Glomerular endothelial cell (primary cell): ENCODE data around the gene XRCC3. TPM values are rescaled to one million over a fixed set of nuclear protein-coding genes. Genes with fewer than 3 reads are reported as not detected.

Experiments used
- DNase-seq: peaks from one replicate; pipeline ENCODE4 v3.0.0-alpha.2; 2011; ENCODE audit warnings: low read depth, low spot score; ENCODE audit errors: extremely low read depth
- total RNA-seq: library from RNA; depleted of rRNA; stranded (reverse); fragments of >200 nt; gene quantifications from 2 replicates; pipeline ENCODE4 v1.2.3, GENCODE V29; 2015

XRCC3 gene
- total RNA-seq, 1 donor from 2014 or later: 15.5 TPM

DNA sequence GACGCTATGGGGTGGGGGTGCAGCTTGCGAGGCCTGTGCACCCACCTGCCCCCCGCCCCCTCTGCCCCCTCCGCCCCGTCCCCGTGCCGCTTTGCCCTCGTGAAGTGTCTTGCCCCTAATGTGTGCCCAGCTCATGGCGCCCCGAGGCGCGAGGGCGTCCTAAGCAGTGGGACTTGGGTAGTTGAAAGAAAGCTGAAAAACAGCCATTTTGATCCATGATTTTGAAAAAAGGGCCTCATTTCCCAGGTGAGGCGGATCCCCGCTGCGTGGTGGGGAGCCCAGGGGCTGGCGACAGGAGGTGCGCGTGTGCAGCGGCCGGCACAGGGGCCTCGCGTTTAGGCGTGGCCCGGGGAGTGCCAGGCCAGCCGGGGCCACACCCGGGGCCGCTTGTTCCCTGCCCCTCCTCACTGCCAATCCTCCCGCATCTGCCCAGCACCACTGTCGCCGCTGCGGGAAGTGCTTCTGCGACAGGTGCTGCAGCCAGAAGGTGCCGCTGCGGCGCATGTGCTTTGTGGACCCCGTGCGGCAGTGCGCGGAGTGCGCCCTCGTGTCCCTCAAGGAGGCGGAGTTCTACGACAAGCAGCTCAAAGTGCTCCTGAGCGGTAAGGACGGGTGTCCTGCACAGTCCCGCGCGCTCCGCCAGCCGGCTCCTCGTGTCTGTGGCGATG lies 12.2 kb upstream of the XRCC3 start:
- no peak for DNase-seq

DNA sequence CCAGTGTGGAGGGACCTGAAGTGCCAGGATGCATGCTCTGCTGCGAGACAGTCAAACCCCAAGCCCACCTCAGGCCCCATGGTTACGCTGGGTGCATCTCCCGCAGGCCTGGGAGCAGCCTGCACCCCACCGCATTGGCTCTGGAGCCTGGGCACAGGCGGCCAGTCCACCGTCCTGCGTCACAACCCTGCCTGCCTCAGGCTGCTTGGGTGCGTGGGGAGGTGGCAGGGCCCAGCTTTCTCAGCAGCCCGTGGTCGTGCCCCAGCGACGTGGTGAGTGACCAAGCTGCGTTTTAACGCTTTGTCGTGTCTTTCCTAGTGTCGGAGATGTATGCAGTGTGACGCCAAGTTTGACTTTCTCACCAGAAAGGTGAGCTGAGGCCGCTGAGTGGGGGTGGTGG lies 11.2 kb upstream of the XRCC3 start:
- no peak for DNase-seq

DNA sequence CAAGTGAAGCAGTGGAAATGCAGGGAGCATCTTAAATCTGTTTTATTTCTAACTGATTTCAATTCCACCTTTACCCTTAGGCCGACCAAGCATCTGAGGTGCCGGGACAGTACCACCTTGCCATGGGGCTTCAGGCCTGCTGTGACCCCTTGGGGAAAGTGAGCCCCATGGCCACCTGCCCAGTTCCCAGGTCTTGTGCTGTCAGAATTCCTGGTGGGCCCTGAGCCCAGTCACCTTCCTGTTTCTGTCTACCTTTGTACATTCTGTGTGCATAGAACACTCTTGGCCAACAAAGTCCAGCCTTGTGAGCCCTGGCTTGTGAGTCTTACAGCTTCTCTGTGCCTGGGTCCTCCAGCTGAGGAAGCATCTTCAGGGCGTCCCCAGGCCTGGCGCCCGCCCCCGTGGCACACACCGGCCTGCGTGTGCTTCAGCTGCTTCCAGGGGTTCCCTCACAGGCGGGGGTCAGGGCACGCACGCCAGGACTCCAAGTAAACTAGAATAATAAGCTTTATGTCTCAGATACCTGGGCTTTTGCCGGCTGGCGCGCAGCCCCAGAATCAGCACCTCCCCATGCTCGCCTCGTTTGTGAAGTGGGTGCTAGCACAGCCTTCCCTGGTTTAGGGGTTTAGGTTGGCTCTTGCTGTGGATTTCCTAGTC lies 10.6 kb upstream of the XRCC3 start:
- DNase-seq: no peak

DNA sequence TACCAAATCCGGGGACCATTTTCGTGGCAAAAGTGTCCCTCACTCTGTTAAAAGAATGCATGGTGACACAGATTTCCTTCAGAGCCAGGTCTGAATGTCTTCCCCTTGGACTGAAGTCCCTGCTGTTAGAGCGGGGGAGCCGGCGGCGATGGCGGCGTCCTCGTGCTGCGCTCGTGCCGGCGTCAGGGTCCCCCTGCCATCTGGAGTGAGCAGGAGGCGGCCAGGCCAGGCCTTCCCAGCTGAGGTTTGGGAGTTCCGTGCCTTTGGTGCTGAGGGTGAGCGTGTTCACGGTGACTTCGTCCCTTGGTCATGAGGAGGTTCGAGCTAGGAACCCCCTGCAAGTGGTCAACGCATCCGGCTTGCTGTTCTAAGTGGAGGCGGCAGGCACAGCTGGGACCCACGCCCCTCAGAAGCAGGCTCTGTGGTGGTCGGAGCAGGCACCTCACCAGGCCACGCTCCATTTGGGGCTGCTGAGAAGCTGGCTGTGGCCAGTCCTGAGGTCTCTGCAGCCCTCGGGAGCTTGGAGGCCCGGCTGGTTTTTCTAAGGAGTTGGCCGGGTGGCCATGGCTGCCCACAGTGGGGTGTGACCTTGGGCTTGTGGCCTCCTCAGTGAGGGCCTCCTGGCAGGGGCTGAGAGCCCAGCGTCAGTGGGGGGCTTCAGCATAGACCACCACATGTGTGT lies 9.9 kb upstream of the XRCC3 start:
- no peak for DNase-seq

DNA sequence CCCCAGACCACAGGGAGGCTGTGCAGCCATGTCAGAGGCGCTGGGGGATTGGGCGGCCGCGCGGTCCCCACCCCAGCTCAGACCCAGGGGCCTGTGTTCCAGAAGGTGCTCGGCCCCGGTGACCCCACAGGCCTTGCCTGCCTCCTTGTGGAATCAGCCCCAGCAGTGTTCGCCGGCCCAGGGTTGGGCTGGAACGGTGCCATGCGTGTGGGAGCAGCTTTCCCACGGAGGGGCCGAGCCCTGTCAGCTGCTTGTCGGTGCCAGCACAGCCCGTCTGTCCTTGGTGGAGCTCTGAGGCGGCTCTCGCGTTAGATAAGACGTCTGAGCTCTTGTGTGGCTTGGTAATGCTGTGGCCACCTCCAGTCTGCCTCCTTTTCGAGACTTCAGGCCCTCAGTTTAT lies 8.9 kb upstream of the XRCC3 start:
- DNase-seq: no peak

DNA sequence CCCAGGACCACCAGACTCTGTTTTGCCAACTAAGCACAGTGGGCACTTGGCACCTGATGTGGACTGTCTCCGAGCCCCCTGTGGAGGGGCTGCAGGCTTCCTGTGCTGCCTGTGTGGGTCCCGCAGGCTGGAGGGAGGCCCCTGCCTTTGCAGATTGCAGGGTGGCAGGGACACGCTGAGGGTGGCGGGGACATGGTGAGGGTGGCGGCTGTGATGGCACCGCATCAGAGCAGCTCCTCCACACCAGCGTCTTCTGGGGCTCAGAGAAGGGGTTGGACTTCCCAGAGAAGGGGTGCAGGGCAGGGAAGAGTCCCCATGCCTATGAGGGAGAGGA lies 8.5 kb upstream of the XRCC3 start:
- DNase-seq: no peak

DNA sequence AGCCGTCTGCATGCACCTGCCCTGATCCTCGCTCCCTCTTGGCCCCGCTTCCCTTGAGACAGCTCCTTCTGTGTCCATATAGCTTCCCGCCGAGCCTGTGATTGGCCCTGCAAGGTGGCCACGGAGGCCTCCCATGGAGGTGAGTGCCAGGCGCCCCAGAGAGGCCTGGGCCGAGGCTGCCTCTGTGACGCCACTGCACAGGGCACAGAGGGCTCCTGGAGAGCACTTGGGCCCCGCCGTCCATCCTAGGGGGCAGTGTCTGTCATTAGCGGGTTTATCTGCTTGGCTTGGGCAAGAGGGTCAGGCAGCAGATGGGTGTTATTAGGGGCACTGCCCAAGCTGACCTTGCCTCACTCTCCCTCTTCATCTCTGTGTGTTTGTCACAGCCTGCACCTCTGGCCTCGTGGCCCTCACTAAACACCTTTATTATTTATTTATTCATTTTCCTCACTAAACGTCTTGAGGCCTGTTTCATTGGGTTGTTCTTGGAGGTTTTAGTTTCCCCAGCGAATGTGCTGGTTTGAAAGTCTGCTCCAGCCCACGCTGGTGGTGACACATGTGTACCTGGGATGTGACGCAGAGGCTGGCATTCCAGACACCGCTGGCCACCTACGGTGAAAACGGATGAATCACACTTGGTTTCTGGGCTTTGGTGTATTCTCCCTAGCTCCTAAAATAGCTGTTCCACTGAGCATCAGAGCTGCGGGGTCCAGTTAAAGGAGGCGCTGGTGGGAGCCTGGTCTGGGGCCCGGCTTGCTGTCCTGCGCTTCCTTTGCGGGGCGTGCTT lies 6.3 kb upstream of the XRCC3 start:
- no peak for DNase-seq

DNA sequence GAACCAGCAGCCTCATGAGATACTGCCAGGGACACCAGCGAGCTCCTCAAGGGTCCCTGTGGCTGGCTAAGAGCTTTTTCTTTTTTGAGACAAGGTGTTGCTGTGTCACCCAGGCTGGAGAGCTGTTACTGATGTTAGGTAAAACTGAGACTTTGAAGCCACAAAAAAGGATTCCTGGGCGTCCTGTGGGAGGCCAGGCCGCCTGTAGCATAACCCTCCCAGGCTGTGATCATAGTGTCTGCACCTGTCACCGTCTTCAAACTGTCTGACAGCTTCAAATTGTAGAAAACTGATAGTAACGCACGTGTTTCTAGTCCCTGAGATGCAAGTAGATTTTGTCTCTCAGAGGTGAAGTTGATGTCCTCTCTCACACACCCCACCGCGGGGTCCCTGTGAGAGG lies 4.5 kb upstream of the XRCC3 start:
- no peak for DNase-seq

DNA sequence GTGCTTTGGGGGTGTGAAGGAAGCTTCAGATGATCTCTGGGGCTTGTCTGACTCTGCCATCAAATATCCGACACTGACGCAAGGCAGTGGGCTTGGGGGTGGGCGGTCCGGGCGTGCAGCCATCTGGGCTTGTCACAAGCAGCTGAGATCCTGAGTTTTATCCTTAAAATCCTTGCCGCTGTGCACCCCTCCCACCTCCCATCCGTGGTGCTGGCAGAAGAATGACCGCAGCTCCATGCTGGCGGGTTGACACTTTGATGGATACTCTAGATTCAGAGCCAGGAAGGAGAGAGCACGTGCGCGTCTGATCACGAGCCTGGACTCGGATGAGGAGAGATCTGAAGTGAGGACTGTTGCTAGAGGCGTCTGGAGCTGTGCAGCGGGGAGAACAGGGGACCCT lies 3.3 kb upstream of the XRCC3 start:
- no peak for DNase-seq

DNA sequence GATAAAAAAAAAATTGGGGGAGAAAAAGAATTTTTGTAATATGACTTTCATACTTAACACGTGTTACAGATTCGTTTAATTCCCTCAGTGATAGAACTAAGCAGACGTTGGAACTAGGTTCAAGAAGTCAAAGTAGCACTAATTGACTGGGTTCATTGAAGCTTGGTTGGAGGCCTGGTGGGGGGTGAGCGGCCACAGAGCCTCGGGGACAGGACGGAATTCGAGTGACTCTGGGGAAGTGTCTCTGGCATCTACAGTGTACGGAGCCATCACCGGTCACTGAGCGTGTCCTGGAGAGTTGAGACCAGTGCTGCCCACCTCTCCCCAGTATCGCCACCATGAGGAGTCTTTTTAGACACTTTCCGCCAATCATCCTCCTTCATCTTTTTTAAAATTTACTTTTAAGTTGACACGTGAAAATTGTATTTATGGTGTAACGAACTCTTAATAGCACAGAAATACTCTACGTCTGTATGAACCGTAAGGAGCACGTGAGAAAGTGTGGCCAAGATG lies 1.7 kb upstream of the XRCC3 start:
- no peak for DNase-seq

DNA sequence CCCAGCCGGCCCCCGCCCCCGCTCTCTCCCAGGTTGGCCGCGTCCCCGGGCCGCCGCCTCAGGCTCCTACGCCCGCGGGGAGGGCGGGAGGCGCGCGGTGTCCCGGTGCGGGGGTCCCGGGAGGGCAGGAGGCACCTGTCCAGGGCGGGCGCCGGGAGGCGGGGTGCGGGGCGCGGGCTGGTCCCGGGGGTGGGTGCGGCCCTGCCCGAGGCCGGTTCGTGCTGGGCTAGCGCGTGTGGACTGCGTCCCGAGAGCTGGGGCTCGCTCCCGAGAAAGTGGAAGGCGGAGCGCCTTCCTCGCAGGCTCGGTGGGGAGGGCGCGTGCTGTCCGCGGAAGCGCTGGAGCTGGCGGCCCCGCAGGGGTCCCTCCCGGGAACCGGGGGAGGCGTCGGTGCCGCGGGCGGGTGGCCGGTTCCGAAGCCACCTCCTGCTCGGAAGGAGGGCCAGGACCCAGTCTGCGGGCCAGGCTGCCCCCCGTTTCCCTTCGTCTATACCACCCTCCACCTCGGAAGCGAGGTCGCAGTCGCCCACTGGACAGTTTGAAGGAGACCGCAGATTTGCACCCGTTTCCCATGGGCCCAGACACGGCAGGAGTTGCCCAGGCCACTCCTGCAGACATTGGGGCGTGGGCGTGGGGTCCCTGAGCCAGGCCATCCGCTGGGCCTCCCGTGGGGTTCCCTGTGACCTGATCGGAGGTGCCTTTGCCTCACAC lies 995 bp upstream of the XRCC3 start:
- DNase-seq: no peak

DNA sequence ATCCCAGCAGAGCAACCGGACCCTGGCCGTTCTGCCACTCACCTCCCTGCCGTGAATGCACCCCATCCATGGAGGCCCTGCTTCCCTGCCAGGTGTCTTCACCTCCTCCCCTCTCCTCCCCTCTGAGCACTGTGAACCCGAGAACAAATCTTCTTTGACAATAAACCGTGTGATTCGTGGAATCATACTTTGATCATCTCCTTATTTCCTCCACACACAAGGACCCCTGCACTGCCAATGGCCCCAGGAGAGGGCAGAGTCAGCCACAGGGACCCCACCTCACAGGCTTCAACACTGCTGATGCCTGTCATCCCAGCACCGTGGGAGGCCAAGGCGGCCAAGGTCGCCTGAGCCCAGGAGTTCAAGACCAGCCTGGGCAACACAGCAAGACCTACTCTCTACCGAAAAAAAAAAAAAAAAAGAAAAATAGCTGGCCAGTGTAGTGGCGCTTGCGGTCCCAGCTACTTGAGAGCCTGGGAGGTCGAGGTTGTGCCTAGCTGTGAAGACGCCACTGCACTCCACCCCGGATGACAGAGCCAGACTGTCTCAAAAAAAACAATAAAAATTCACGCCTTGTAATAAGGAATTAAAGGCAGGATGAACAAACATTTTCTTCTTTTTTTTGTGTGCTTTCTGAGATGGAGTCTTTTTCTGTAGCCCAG lies 1.1 kb downstream of the XRCC3 start:
- no peak for DNase-seq

DNA sequence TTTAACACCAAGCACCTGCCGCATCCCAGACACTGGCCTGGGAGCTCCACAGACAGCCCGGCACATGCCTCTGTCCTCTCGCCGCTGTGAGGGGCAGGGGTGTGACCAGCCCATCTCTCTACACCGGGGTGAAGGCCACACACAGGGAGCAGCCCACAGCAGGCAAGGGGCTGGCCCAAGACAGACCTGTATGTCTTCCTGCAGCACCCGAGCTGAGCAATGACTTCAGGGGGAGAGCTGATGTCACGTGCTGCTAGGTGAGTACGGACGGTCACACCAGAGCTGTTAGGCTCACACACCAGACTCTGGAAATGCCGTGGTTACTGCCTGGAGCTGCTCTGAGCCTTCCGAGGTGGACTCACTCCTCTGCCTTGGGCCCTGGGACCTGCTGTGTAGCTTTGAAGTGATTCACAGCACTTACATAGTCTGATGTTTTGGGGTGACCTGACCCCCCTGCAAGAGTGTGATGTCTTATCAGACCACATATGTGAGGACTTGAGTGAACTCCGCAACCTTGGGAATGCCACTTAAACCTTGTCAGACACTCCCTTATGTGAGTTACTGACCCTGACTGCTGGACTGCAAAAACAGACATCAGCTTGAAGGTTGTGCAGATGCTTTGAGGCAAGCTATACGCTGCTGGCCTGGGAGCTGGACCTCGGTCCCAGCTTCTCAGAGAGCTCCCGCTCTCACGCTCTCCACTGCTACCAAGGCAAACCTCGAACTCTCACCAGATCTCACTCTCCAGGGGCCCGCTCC lies 1.8 kb downstream of the XRCC3 start:
- DNase-seq: no peak

DNA sequence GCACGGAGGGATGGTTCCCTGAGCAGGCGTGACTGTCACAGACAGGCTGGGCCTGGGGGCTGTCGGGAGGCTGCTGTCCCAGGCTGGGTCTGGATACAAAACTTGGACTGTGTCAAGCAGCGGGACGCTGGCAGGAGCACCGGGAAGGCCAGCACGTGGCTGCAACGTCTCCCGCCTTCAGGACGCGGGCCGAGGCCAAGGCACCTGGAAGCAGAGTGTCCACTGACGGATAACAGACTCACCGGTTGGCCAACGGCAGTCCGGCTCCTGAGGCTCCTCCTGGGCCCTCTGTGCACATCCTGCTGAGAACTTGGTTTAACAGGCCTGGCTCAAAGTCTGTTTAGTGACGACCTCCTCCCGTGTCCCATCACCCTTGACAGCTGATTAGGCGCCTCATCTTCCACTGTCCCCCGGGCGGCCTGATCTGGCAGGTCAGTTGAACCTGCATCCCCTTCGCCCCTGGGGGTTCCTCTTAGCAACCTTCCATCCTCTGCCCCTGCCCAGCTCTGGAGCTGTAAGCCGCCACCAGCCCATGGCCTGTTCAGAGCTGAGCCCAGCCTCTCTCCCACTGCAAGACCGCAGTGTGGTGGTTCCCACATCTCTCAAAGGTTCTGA lies 2.5 kb downstream of the XRCC3 start:
- no peak for DNase-seq

DNA sequence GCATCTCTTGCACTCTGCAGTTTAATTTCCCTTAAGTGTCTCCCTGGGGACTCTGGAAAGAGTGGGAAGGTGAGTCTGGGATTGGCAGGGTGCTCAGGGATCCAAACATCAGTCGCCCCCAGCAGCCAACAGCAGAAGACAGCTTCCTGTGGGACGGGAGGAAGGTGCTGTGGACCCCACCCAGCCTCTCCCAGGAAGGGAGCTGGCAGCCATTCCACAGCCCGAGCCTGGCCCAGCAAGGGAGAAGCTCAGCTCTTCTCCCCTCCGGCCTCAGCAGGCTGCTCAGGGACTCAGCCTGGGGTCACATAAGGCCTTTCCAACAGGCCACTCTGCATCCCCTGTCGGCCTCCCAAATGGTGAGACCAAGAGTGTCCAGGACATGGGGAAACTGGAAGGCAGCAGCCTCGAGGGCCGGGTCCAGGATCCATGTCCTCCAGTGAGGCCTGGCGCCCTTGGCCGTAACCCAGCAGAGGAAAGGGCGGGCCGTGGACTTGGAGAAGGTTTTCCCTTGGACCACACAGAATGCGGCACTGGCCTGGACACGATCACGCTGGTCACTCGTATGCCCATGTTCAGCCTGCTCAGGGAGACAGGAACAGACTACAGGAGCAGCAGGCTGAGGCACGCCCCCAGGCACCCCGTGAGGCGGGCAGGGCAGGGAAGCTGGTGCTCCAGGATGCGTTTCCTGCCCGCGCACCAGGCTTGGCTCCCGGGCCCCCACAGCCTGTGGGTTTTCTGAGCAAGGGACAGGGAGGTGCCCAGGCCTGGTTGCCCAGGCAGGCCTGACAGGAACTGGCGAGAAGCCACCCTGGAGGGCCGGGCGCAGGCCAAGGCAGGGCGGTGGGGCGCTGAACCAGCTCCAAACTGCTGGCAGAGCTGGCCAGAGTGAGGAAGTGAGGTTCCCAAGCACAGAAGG lies 3.5 kb downstream of the XRCC3 start:
- no peak for DNase-seq

DNA sequence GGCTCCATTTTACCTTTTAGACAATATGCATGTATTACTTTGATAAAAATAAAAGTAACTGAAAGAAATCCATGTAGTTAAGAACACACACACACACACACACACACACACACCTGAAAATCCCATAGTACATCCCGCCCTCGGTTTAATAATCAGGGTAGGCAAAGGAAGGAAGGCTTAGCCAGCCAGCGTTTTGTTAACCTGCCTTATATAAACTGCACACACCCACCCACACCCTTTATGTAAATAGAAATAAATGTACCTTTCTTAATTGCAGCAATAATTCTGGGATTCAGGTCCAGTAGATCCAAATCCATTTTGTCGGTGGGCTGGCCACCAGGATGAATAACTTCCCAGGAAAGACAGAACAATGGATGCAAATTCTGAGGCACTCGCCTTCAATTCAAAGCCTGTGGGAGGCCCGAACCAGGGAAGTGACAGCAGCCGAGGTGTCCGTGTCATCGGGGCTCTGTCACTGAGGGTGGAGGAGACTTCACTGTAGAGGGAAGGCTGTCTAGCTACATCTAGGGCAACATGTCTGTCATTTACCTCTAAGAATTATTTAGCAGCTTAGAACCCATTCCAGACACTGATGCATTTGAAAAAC lies 4.4 kb downstream of the XRCC3 start:
- DNase-seq: no peak

DNA sequence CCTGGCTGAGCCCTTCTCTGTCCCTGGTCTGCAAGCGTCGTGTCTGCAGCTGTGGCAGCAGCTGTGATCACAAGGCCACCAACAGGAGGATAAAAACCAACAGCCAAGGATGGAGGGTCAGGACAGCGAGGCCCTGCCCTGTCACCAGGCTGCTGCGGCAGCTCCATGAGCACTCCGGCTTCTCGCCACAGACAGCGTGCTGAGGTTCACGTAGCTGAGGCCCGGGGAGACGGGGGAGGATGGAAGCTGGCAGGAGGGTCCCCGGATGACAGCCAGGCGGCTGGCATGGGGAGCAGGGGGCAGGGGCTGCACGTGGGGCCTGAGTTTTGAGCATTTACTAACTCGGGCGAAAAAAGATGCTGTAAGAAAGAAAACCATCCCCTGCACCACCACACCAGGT lies 5.4 kb downstream of the XRCC3 start:
- no peak for DNase-seq

DNA sequence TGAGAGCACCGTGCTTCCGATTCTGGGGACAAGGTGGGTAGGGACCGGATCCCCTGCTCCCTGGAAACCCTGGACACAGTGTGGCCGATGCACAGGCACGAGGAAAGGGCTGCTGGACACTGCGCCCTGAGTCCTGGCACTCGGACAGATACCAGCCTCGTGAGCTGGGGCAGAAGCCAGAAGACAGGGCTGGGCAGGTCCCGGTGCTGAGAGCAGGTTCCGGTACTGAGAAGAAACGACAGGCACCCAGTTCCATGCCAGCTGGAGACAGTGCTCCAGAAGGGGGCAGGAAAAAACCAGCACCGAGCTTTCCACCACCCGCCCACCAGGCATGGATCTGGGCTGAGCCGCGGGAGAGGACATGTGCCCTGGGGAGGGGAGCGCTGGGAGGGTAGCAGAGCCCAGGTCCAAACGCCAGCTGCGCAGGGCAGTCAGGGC lies 6.5 kb downstream of the XRCC3 start:
- DNase-seq: no peak
